ENCODE results near the gene PRDM5.

PRDM5 gene

DNA sequence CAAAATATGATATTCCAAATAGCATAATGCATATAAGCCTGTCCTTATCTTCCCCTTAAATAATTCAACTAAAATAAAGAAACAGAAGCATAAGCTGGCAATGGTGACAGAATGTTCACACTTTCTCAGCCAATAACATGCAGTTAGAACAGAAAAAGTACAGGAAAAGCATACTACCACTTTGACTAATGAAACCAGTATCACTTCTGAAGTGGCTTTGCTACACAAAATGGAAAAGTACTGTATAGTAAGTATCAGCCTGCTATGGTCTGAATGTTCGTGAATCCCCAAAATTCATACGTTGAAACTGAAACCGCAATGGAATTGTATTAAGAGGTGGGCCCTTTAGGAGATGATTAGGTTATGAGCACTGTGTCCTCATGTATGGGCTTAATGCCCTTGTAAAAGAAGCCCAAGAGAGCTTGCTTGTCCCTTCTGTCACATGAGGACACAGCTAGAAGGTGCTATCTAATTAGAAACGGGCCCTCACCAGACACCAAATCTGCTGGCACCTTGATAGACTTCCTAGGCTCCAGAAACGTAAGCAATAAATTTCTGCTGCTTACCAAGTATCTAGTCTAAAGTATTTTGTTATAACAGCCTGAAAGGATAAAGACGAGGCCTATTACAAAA lies 102.6 kb downstream of the PRDM5 start:
- DNase-seq (ENCODE audit: low read depth): no peak

DNA sequence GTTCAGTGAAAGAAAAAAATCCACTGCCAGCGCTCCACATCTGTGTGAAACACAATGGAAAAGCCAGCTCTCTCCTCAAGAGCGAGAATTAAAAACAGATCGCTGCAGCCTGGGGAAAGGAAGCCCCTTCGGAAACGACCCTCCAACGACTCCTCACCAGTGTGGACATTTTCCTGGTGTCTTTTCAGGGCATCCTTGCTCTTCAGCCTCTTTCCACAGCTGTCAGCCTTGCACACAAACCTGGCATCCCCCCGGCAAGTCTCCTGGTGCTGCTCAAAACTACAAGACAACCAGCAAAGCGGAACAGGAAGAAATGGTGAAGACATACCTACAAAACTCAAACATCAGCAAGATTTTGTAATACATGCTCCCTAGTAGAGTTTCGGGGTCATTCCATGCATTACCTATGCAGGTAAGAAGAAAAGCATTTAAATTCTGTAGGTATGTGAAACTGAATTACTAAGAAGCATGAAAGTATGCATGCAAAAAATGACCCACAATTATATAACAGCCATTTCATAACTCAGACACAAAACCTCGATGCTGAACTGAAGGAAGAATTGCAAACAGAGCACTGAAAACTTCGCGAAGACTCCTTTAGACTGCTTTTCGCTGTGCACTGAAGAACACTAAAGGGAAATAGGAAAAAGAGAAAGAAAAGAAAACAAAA lies 106.1 kb downstream of the PRDM5 start:
- no peak for DNase-seq (ENCODE audit: low read depth)

DNA sequence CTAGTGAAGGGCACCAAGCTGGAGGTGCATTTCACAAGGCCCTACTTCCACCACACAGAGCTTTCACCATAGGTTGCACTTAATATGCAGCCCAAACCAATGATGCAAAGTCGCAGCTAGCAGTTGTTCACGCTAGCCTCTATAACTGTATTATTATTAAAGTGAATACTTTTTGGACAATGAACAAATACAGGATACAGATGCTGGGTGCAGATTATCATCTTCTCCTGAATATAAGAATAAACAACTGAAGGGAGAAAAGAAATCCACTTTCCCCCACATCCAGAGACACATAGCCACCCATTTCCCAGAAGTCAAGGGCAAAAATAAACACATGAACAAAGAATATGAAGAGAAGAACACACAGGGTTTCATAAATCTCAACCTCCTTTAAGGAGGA lies 107.2 kb downstream of the PRDM5 start:
- DNase-seq (ENCODE audit: low read depth): no peak

DNA sequence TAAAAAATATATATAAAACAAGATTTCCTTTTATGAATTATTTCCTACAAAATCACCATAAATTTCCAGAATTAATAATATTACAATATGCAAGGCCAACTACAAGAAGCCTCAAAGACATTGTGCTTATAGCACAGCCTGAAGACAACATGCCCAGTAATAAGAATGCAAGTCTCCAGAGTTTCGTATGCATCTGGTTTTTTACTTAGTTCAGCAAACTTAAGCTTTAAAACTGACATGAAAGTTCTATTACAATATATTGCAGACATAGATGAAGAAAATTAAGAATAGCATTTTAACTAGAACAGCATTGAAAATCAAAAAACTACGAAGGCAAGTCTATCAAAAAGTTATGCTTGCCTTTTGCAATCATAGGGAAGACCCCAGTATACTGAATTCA lies 107.6 kb downstream of the PRDM5 start:
- no peak for DNase-seq (ENCODE audit: low read depth)

DNA sequence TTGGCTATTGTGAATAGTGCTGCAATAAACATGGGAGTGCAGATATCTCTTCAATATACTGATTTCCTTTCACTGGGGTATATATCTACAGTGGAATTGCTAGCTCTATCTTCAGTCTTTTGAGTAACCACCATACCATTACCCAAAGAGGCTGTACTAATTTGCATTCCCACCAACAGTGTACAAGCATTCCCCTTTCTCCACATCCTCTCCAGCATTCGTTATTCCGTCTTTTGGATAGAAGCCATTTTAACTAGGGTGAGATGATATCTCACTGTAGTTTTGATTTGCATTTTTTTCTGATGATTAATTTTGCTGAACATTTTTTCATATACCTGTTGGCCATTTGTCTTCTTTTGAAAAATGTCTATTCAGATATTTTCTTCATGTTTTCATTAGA lies 110.3 kb downstream of the PRDM5 start:
- no peak for DNase-seq (ENCODE audit: low read depth)

DNA sequence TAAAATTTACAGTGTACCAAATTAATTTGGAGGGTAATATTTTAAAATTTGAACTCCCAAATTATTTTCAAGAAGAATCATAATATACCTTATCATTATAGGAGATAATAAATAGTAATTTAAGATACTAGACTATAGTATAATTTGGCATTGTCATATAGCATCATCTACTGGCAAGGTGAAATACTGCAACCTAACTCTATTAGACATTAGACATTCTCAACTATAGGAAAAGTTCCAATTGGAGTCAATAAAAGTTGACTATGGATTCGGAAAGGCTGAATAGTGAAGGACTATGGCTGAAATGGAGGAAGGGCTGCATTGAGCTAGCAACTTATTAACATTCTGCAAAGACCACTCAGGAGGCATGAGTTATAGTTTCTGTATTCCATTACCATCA lies 113.0 kb downstream of the PRDM5 start:
- no peak for DNase-seq (ENCODE audit: low read depth)

DNA sequence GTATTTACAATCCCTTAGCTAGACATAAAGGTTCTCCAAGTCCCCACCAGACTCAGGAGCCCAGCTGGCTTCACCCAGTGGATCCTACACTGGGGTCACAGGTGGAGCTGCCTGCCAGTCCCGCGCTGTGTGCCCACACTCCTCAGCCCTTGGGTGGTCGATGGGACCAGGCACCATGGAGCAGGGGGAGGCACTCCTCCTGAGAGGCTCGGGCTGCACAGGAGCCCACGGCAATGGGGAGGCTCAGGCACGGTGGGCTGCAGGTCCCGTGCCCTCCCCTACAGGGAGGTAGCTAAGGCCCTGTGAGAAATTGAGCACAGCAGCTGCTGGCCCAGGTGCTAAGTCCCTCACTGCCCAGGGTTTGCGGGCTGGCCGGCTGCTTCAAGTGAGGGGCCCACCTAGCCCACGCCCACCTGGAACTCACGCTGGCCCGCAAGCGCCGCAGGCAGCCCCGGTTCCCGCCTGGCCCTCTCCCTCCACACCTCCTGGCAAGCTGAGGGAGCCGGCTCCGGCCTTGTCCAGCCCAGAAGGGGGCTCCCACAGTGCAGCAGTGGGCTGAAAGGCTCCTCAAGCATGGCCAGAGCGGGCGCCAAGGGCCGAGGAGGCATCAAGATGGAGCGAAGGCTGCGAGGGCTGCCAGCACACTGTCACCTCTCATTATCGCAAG lies 113.9 kb downstream of the PRDM5 start:
- no peak for DNase-seq (ENCODE audit: low read depth)

DNA sequence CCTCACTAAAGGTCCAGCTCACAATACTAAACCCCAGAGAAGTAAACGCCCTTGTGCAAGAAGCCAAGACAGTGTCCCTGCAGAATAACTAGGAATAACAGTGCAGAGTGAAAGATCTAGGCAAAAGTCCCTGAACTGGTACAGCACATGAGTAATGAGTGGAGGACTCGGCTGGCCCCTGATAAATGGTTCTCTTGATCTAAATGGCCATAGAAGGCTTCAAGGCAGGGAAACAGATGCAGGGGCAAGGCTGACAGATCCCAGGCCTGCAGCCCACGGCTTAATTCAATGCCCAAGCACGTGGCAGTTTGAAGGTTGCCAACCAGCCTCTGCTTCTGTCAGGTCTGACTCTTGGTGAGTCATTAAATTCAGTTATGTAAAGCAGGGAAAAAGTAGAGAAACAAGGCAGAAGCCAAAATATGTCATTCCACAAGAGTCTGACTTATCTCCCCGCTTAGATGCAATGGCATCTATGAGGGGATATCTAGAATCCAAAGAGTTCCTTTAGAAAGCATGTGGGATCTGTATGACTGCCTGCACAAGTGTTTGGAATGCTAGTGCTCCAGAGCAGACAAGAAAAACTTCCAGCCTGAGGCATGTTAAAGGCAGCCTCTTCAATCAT lies 121.3 kb downstream of the PRDM5 start:
- DNase-seq (ENCODE audit: low read depth): no peak

DNA sequence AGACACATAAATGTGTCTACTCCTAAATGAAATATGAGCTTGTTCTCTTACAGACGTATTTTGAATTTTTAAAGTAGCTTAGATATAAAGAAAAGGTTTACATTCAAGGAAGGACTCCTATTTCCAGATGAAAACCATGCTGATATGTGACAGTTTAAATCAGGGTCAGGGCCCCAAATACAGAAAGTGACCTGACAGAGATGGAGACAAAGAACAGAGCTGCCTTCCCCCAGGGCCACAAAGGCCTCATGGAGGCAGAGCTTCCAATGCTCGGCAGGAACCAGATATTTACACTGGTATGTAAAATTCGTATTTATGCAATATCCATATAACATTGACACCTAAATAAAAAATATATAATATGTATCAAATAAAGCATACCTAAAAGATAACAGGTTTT lies 124.0 kb downstream of the PRDM5 start:
- DNase-seq (ENCODE audit: low read depth): no peak

DNA sequence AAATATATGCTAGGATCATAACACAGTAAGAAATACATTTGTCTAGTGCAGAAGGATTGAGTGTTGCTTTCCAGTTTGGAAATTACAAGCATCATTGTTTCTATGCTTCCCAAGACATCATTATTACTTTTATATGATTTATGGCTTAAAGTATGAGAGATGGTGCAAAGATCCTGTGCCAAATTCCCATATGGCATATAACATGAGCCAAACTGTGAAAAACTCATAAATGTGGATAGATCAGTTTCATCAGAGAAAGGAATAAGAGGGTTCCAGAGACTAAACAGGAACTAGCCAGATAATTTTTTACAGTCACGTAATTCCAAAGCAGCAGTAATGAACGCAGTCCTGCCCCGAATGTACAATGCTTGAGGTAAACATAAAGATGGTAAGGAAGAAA lies 126.3 kb downstream of the PRDM5 start:
- DNase-seq (ENCODE audit: low read depth): no peak

DNA sequence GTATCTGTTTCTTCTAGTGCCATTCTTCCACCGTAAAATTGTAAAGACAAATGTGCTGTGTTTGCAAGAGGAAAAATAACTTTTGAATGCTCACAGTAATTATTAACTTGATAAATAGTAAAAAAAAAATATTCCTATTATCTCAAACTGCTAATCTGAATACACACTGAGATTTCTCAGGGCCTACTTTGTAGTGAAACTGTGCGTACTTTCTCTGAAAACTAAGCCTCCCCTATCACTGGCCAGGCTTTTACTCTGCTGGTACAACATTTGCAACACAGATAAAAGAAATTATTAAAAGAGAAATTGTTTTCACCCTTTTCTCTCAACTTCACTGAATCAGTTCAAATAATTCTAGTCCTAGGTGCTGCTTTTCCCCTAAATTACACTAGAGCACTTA lies 137.3 kb downstream of the PRDM5 start:
- DNase-seq (ENCODE audit: low read depth): no peak

DNA sequence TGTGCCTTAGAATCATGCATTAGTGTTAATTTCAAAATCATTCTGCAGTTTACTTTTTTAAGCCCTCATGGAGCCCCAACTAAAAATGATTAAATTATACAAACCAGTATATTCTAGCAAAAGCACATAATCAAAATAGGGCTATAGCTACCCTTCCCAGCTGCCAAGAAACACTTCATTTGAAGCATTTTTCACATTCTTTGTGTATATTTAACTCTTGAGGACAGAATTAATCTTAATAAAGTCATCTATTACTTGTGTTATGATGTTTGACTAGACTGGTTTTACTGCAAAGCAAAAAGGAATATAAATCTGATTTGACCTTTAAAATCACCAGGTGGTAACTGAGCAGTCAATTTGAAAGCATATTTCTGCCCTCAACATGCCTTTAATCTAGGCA lies 145.1 kb downstream of the PRDM5 start:
- no peak for DNase-seq (ENCODE audit: low read depth)

DNA sequence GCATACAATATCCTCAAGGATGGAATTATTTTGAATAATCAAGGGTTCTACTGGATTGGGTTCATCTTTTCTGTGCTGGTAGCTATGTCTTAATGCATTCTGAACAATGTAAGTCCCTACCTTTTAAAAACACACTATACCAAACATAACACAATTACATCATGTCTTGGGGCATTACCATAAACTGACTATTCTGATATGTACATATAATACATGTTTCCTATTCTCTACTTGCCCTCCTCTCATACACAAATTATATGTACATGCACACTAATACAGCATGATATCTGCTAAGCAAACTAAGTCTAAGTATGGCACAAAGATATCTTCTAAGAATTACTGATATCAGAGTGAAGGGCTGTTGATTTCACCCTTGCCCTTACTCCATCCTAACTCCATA lies 147.1 kb downstream of the PRDM5 start:
- no peak for DNase-seq (ENCODE audit: low read depth)

DNA sequence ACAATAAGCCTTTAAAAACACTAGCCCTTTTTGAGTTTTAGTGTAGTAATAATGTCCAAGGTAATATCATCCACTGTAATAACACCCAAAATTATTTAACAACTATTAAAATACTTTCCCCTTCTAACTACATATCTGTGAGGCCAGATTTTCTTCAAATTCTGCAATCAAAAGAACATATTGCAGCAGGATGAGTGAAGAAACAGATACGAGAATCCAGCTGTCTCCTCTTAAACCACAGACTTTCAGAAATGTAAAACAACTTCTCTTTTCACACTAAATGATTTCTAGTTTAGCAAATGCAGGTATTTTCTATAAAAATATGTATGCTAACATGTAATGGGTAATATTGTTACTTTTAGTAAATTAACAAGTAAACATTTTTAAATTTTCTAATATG lies 148.9 kb downstream of the PRDM5 start:
- DNase-seq (ENCODE audit: low read depth): no peak

DNA sequence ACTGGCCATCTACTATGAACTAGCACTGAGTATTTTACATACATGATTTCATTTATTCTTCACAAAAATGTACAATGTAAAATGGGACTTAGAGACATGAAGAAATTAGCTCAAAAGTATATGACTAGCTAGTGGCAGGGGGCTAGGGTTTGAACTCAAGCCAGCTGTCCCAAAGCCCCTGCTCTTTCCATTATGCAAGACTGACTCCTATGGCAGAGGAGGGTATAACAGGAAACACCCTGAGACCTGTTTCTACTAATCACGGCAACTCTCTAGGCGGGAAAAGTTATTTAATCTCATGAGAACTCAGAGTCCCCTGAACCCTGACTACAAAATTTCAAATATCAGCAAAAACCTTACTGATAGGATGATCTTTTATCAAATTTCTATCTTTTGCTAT lies 150.6 kb downstream of the PRDM5 start:
- no peak for DNase-seq (ENCODE audit: low read depth)

DNA sequence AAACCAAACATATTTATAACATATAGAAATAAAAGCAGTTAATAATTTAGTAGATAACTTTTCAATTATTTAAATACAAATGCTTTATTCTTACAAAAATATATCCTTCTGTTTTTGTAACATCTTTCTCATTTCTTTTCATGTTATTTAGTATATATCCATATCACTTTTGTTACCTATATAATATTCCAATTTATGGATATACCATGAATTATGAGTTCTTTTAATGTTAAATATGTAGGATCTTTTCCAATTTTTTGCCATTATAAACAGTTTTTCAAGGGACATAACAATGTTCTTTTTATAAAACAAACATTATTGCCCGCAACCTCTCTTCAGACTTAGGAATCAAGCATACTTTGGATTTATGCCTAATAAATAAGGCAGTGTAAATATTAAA lies 151.6 kb downstream of the PRDM5 start:
- no peak for DNase-seq (ENCODE audit: low read depth)

DNA sequence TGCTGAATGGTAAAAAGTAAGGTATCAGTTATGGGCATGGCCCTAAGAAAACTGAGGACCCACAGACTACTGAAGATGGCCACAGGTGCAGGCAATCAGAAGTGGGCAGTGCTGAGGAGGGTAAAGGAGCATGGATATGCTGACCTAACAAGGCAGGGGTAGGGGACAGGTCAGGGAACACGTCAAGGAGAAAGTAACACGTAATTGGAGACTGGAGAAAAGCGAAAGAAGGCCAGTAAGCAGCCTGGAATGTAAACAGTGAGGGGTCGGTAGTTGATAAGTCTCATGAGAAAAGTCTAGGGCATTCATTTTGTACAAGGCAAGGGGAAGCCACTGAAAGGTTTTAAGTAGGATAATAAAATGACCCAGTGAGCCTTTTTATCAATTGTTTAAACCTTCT lies 153.3 kb downstream of the PRDM5 start:
- DNase-seq (ENCODE audit: low read depth): no peak

DNA sequence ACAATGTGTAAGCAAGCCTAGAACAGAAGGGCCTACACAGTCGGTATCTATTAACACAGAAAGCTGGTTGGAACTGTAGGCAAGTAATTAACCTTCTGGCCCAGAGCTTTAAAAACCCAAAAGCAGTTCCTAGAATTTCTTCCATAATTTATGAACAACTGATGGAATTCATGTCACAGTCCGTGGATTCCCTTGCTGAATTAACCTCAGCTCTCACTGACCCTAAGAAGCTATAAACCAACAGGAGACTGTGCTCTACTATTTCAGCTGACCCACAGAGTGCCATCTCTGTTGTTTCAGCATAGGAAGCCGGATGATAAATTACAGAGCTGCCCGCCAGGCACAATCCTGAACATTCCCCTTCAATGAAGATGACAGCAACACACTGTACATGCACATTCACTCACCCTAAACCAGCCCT lies 157.3 kb downstream of the PRDM5 start:
- no peak for DNase-seq (ENCODE audit: low read depth)

DNA sequence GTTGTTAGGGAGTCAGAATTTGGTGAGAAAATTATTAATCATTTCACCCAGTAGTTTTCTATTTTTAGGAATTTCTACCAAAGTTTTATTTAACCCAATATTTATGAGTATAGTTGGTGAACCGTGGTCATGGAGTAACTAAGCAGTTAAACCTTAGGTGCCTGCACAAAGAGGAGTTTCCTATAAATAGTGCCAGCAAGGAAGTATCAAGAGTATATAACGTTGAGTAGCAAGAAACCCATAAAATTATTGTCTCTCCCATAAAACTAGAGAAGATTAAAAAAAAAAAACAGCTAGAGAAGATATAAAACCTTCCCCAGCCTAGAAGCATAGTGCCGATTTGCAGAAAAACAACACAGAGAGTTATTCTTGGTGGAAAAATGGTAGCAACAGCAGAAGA lies 158.9 kb downstream of the PRDM5 start:
- no peak for DNase-seq (ENCODE audit: low read depth)

DNA sequence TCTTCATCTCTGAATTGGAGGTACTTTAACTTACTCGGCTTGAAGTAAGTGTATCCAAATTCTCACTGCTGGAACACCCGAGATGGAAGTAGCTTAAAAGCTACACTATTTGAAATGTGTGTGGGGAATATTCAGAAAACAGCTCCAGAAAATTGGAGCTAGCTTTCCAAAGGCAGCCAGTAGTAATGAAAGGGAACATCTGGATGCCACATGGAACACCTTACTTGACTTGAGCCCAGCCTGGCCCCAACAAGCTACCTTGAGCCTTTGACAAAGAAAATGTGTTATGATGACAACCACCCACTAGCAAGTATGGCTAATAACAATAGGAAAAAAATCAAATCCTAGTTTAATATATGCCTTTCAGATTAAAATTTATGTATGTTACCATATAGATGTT lies 161.5 kb downstream of the PRDM5 start:
- DNase-seq (ENCODE audit: low read depth): no peak

DNA sequence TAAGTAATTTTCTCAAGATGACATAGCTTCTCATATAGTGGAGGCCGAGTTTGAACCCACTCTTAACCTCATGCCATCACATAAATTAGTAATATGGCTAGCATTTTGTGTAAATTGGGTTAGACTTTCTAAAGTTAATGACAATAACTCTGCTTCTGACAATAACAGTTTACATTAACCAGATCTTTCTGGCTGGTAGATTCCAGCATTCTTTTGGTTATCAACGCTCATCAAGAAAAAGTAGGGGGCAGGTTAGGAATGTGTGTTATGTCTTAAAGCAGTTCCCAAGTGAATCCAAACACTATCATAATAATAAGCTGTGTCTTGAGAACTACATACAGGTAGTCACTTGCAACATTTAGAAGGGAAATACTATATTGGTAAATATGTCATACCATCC lies 162.5 kb downstream of the PRDM5 start:
- DNase-seq (ENCODE audit: low read depth): no peak

DNA sequence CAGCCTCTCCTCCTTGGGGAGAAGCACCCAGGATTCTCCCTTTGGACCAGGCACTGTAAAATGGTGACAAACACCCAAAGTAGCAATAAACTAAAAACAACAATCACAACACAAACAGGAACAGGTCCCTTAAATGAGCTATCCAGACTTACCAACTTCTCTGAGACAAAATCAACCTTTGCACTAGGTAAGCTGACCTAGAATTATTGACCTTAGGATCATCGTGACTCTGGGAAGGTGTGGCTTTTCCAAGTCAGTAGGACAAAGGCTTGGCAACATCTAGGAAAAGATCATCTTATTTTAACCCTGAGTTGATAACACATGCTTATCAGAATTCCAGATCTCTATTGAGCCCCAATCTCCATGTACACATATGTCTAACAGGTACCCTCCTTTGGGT lies 166.7 kb downstream of the PRDM5 start:
- no peak for DNase-seq (ENCODE audit: low read depth)

DNA sequence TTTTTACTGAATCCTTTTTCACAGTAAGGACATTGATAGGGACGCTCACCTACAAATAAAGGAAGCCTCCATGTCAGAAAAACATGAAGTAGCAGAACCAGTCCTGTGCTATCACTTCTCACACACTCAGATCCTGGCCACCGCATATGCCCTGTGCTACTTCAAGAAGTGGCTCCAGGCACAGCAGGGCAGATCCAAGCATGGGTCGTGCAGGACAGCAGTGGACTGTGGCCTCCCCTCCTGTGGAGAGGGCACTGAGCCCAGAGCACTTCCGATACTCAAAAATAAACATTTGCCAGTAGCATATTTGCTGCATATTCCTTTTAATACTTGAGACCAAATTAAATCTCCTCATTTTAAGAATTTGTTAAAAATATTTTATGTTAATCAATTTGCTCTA lies 167.9 kb downstream of the PRDM5 start:
- no peak for DNase-seq (ENCODE audit: low read depth)

All from stimulated activated CD8-positive, alpha-beta memory T cell treated with anti-CD3 and anti-CD28 coated beads, Interleukin-12 subunit alpha, Interleukin-12 subunit beta, amount 100 ng/mL, for 1 hour (primary cell).